Measurements from ENCODE around the gene SRSF2. TPM values are rescaled to one million over a fixed set of nuclear protein-coding genes. Genes with fewer than 3 reads are reported as not detected.
"Not testable (repeated sequence)": the region's sequence is repeated elsewhere in the genome, so short reads cannot be mapped to it uniquely, and the experiment has no call there.

SRSF2 gene
- total RNA-seq, 2 experiments from 2014 or later: 549 to 571 TPM

DNA sequence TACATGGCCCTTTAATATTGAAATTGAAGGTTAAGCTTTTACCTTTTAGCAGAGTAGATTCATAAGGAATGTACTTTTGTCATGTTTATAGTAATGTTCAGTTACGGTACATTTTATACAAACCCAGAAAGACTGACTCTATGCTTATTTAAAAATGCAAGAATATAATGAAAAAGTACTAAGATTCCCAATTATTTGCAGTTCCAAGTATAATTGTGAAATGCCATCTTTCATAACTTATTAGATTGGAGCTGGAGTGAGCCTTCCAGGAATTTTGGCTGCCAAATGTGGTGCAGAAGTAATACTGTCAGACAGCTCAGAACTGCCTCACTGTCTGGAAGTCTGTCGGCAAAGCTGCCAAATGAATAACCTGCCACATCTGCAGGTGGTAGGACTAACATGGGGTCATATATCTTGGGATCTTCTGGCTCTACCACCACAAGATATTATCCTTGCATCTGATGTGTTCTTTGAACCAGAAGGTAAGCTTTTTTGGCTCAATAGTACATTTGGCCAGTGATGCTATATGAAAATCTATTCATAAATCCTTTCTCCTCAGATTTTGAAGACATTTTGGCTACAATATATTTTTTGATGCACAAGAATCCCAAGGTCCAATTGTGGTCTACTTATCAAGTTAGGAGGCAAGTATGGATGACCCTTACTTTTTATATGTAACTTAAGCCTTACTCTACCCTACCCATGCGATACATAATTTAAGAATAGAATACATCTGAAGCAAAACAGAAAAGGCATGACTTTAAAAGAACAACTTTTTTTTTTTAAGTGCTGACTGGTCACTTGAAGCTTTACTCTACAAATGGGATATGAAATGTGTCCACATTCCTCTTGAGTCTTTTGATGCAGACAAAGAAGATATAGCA is 4.2 kb downstream of the SRSF2 start:
- Mint-ChIP-seq H3K4me3 (peak overlapping the region; percentile 94), H3K27ac (peak overlapping the region; percentile 94), H3K27me3 (peaks cover 7% of the 10 kb centered on the region), H3K36me3 (peaks cover 74% of the 10 kb centered on the region), H3K9me3 (no peaks in the 10 kb centered on the region), H3K4me1 (peaks cover 43% of the 10 kb centered on the region)
- DNase-seq: no peak

- Mint-ChIP-seq H3K4me3 (peak overlapping the region; percentile 94), H3K27ac (peak overlapping the region; percentile 94), H3K4me1 (peaks cover 45% of the 10 kb centered on the region), H3K36me3 (peaks cover 79% of the 10 kb centered on the region)
- not testable (repeated sequence) for H3K9me3 Mint-ChIP-seq, DNase-seq, H3K27me3 Mint-ChIP-seq
Measured at GRCh38 chr17:76731800-76732733, 5.1 kb downstream of the SRSF2 start.

DNA sequence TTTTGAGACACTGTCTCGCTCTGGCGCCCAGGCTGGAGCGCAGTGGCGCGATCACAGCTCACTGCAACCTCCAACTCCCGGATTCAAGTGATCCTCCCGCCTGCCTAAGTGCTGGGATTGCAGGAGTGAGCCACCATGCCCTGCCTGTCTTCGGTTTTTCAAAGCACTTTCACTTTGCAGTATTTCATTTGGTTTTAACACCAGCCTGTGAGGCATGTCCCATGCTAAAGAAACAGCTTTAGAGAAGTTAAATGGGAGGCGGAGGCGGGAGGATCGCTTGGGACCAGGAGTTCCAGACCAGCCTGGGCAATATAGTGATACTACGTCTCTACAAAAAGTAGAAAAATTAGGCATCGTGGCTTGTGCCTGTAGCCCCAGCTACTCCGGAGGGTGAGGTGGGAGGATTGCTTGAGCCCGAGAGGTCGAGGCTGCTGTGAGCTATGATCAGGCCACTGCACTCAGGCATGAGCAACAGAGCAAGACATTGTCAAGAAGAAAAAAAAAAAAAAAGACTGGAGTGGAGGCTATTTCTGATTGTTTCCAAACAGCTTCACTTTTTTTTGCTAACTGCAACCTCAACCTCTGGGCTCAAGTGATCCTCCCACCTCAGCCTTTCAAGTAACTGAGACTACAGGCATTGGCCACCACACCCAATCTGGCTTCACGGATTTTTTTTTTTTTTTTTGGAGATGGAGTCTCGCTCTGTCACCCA is 9.2 kb downstream of the SRSF2 start:
- no peaks in the 10 kb centered on the region for H3K27me3 Mint-ChIP-seq
- H3K36me3 Mint-ChIP-seq: peaks cover 63% of the 10 kb centered on the region
- H3K9me3 Mint-ChIP-seq: no peaks in the 10 kb centered on the region
- peaks cover 39% of the 10 kb centered on the region for H3K4me1 Mint-ChIP-seq
- DNase-seq: no peak
- H3K27ac Mint-ChIP-seq: peak overlapping the region; percentile 98
- peak overlapping the region; percentile 98 for H3K4me3 Mint-ChIP-seq

- Mint-ChIP-seq H3K27ac (peak within 1 kb of the TSS; percentile 98), H3K4me1 (peaks cover 36% of the 10 kb centered on the region), H3K9me3 (no peaks in the 10 kb centered on the region), H3K36me3 (peaks cover 60% of the 10 kb centered on the region), H3K27me3 (no peaks in the 10 kb centered on the region), H3K4me3 (peak within 1 kb of the TSS; percentile 98)
- peak; percentile 84 for DNase-seq
Measured at GRCh38 chr17:76726776-76727718, 10.1 kb downstream of the SRSF2 start, which contains the start of gene METTL23. Gene METTL23, plus strand, starts transcription at chr17:76726839. Its CDS starts 2,872 bp downstream, at chr17:76729711.

DNA sequence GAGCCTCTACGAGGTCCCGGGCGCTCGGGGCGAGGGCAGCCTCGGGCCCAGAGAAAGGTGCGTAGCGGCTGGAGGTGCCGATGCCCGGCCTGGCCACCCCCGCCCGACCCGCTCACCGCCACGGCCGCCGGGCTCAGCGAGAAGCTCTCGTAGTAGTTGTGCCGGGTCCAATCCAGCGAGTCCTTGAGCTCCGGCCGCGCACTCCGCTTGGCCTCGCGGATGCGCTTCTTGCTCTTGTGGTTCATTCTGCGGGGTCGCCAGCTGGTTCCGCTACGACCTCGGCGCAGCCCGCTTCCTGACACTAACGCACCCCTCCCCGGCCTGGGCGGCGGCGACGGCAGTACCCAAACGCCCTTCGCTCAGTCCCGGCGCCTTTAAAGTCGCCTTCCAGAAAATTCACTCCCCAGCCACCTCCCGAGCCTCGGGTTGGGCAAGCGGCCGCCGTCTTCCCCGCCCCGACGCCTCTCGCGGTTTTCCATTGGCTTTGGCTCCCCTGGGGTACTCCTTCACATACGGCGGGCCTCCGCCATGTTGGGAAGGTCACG is 10.8 kb downstream of the SRSF2 start, which contains the start of gene JMJD6:
JMJD6 (minus strand) TSS at position 376 of the 545 bp plus-strand sequence; CDS start at position 245, 131 bp downstream.
- peaks cover 37% of the 10 kb centered on the region for H3K4me1 Mint-ChIP-seq
- no peaks in the 10 kb centered on the region for H3K27me3 Mint-ChIP-seq

DNA sequence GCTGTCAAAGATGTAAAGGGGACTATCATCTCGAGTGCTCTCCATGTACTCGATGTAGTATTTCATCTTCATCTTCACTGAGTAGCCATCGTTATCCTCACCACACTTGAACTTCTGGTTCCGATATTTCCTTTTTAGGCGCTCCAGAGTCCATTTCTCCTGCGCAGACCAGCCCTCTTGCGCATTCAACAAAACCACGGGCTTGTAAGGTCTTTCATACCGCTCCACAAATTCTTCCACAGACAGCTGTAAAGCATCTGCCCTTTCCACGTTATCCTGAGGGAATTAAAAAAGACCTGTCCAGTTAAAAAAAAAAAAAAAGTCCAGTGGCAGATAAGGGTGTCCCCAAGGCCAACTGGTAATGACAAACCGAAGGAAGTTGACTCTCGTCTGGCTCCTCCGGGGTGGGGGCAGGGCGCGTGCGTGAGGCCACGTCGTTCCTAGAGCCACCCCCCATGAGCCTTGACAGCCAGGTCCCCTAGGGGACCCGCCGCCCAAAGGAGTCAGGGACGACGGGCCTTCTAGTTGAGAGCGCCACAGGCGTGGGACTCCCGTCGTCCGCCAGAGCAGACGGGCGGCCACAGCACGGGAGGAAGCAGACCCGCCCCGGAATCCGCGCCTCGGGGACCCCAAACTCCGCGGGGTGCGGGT is 11.4 kb downstream of the SRSF2 start:
- DNase-seq: peak; percentile 80
- Mint-ChIP-seq H3K36me3 (peaks cover 66% of the 10 kb centered on the region), H3K4me1 (peaks cover 39% of the 10 kb centered on the region), H3K27ac (peak overlapping the region; percentile 94), H3K4me3 (peak overlapping the region; percentile 98), H3K9me3 (no peaks in the 10 kb centered on the region), H3K27me3 (no peaks in the 10 kb centered on the region)

More for the DNA sequence above, 10.8 kb downstream of the SRSF2 start, which contains the start of gene JMJD6:
- peaks cover 61% of the 10 kb centered on the region for H3K36me3 Mint-ChIP-seq
- peak; percentile 95 for DNase-seq
- H3K27ac Mint-ChIP-seq: peak within 1 kb of the TSS; percentile 98
- peak within 1 kb of the TSS; percentile 98 for H3K4me3 Mint-ChIP-seq
- H3K9me3 Mint-ChIP-seq: no peaks in the 10 kb centered on the region

- Mint-ChIP-seq H3K27ac (peak overlapping the region; percentile 8), H3K27me3 (no peaks in the 10 kb centered on the region), H3K4me1 (peaks cover 33% of the 10 kb centered on the region), H3K4me3 (no peak overlapping the region), H3K36me3 (peaks cover 62% of the 10 kb centered on the region), H3K9me3 (no peaks in the 10 kb centered on the region)
- DNase-seq: no peak
Measured at GRCh38 chr17:76723812-76724211, 13.3 kb downstream of the SRSF2 start.

DNA sequence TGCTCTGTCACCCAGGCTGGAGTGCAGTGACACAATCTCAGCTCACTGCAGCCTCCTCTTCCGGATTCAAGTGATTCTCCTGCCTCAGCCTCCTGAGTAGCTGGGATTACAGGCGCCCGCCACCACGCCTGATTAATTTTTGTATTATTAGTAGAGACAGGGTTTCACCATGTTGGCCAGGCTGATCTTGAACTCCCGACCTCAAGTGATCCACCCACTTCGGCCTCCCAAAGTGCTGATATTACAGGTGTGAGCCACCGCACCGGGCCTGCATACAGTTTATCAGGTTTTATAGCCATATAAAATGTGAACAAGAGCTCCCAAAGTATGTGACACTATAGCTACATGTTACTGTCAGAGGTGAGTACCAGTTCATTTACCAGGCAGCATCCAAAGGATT is 14.2 kb downstream of the SRSF2 start:
- H3K9me3 Mint-ChIP-seq, H3K27me3 Mint-ChIP-seq, DNase-seq: not testable (repeated sequence)
- peak overlapping the region; percentile 34 for H3K4me3 Mint-ChIP-seq
- H3K27ac Mint-ChIP-seq: peak overlapping the region; percentile 29
- peaks cover 61% of the 10 kb centered on the region for H3K36me3 Mint-ChIP-seq
- peaks cover 30% of the 10 kb centered on the region for H3K4me1 Mint-ChIP-seq

GRCh38 chr17:76722279-76722678 is 14.9 kb downstream of the SRSF2 start:
- peak overlapping the region; percentile 62 for H3K27ac Mint-ChIP-seq
- no peaks in the 10 kb centered on the region for H3K9me3 Mint-ChIP-seq
- no peak overlapping the region for H3K4me3 Mint-ChIP-seq
- H3K27me3 Mint-ChIP-seq: no peaks in the 10 kb centered on the region
- peaks cover 28% of the 10 kb centered on the region for H3K4me1 Mint-ChIP-seq
- peaks cover 57% of the 10 kb centered on the region for H3K36me3 Mint-ChIP-seq
- no peak for DNase-seq

- DNase-seq: no peak
- Mint-ChIP-seq H3K36me3 (peaks cover 60% of the 10 kb centered on the region), H3K27ac (peak overlapping the region; percentile 62), H3K9me3 (no peaks in the 10 kb centered on the region), H3K4me1 (peaks cover 35% of the 10 kb centered on the region), H3K27me3 (no peaks in the 10 kb centered on the region), H3K4me3 (no peak overlapping the region)
Measured at GRCh38 chr17:76721463-76721862, 15.7 kb downstream of the SRSF2 start.

DNA sequence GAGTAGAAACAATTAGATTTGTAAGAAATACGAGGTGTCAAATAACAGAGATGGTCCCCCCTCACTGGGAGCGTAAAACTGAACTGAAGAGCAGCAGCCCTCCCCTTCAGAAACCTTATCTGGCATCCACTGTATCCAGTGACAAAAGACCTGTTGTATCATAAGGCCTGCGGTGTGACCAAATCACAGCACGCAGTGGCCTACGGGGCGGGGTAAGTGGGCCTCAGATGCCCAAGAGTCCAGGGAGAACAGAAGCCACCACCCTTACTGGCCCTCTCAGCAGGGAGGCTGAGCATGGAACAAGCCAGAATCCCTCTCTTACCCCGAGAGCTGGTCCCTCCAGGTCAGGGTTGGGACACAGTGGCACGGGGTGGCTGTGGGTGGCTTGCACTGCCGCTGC is 16.2 kb downstream of the SRSF2 start:
- no peaks in the 10 kb centered on the region for H3K9me3 Mint-ChIP-seq
- no peaks in the 10 kb centered on the region for H3K27me3 Mint-ChIP-seq
- no peak overlapping the region for H3K4me3 Mint-ChIP-seq
- no peak overlapping the region for H3K27ac Mint-ChIP-seq
- peaks cover 40% of the 10 kb centered on the region for H3K4me1 Mint-ChIP-seq
- DNase-seq: no peak
- peaks cover 65% of the 10 kb centered on the region for H3K36me3 Mint-ChIP-seq

- Mint-ChIP-seq H3K4me3 (no peak overlapping the region), H3K4me1 (peaks cover 44% of the 10 kb centered on the region), H3K27me3 (no peaks in the 10 kb centered on the region), H3K9me3 (no peaks in the 10 kb centered on the region), H3K27ac (no peak overlapping the region), H3K36me3 (peaks cover 67% of the 10 kb centered on the region)
- DNase-seq: no peak
Measured at GRCh38 chr17:76720211-76720610, 16.9 kb downstream of the SRSF2 start.

DNA sequence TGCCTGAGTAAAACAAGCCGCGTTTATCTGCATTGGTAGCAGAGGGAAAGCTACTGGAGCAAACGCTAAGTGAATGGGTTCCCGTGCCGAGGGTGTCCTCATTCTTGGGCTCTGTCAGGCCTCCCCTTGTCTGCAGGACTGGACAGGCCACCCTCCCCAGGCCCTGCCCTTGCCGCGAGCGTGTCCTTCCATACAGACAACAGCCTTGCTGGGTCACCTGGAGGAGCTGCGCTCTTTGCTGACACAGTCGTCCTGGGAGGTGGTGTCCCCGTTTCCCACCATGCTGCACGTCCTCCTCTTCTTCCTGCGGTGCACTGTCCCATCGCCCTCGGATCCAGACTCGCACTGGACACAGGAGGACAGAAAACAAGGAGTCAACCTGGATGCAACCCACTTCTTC is 18.6 kb downstream of the SRSF2 start:
- H3K27me3 Mint-ChIP-seq: no peaks in the 10 kb centered on the region
- H3K4me3 Mint-ChIP-seq: no peak overlapping the region
- H3K27ac Mint-ChIP-seq: no peak overlapping the region
- peaks cover 55% of the 10 kb centered on the region for H3K4me1 Mint-ChIP-seq
- DNase-seq: no peak
- no peaks in the 10 kb centered on the region for H3K9me3 Mint-ChIP-seq
- H3K36me3 Mint-ChIP-seq: peaks cover 62% of the 10 kb centered on the region

Data from activated naive CD8-positive, alpha-beta T cell treated with anti-CD3 and anti-CD28 coated beads for 36 hours (primary cell).